ENCODE data around the gene LATS2.

GRCh38 chr13:20955496-20955895 lies 105.9 kb downstream of the LATS2 start:
- TF ChIP-seq TAF1 (IDR thresholded peaks at IDR 0.05; ENCODE audit: borderline replicate concordance, insufficient read depth, low read length) (no peak), SIN3A (IDR thresholded peaks at IDR 0.05; ENCODE audit: borderline replicate concordance, insufficient read depth, low read length) (no peak)
